ENCODE results near the gene GUCY1A1. TPM values are rescaled to one million over a fixed set of nuclear protein-coding genes. Genes with fewer than 3 reads are reported as not detected.
"Not testable (repeated sequence)": the region's sequence is repeated elsewhere in the genome, so short reads cannot be mapped to it uniquely, and the experiment has no call there.

Gene GUCY1A1
- total RNA-seq, 1 donor from 2014 or later: 29.4 TPM

GRCh38 chr4:155638195-155638965 lies 28.3 kb upstream of the GUCY1A1 start:
- H3K4me3 Mint-ChIP-seq (ENCODE audit: unreplicated experiment): no peak overlapping the region
- H3K36me3 Mint-ChIP-seq (ENCODE audit: low read depth): no peaks in the 10 kb centered on the region
- no peaks in the 10 kb centered on the region for H3K4me1 Mint-ChIP-seq (ENCODE audit: low read depth)
- no peak for DNase-seq (ENCODE audit: low spot score)
- no peak for TF ChIP-seq CTCF (IDR thresholded peaks at IDR 0.05)
- H3K27ac Mint-ChIP-seq (ENCODE audit: unreplicated experiment): no peak overlapping the region
- peaks cover 4% of the 10 kb centered on the region for H3K27me3 Mint-ChIP-seq (ENCODE audit: low read depth)
- H3K9me3 Mint-ChIP-seq (ENCODE audit: low read depth): no peaks in the 10 kb centered on the region

- Mint-ChIP-seq H3K27ac (ENCODE audit: unreplicated experiment) (no peak overlapping the region), H3K4me3 (ENCODE audit: unreplicated experiment) (no peak overlapping the region), H3K36me3 (ENCODE audit: low read depth) (no peaks in the 10 kb centered on the region), H3K27me3 (ENCODE audit: low read depth) (peaks cover 4% of the 10 kb centered on the region), H3K4me1 (ENCODE audit: low read depth) (no peaks in the 10 kb centered on the region), H3K9me3 (ENCODE audit: low read depth) (no peaks in the 10 kb centered on the region)
- TF ChIP-seq CTCF (IDR thresholded peaks at IDR 0.05): no peak
- no peak for DNase-seq (ENCODE audit: low spot score)
These were observed 26.7 kb upstream of the GUCY1A1 start for GRCh38 chr4:155639704-155640523.

- H3K27ac Mint-ChIP-seq (ENCODE audit: unreplicated experiment): no peak overlapping the region
- no peak for DNase-seq (ENCODE audit: low spot score)
- H3K36me3 Mint-ChIP-seq (ENCODE audit: low read depth): no peaks in the 10 kb centered on the region
- H3K4me3 Mint-ChIP-seq (ENCODE audit: unreplicated experiment): no peak overlapping the region
- peaks cover 4% of the 10 kb centered on the region for H3K27me3 Mint-ChIP-seq (ENCODE audit: low read depth)
- TF ChIP-seq CTCF (IDR thresholded peaks at IDR 0.05): no peak
- no peaks in the 10 kb centered on the region for H3K9me3 Mint-ChIP-seq (ENCODE audit: low read depth)
- H3K4me1 Mint-ChIP-seq (ENCODE audit: low read depth): no peaks in the 10 kb centered on the region
These were observed 25.9 kb upstream of the GUCY1A1 start for GRCh38 chr4:155640751-155641150.

GRCh38 chr4:155643087-155643486 lies 23.6 kb upstream of the GUCY1A1 start:
- Mint-ChIP-seq H3K4me1 (ENCODE audit: low read depth) (no peaks in the 10 kb centered on the region), H3K27me3 (ENCODE audit: low read depth) (peaks cover 2% of the 10 kb centered on the region), H3K27ac (ENCODE audit: unreplicated experiment) (no peak overlapping the region), H3K9me3 (ENCODE audit: low read depth) (no peaks in the 10 kb centered on the region), H3K4me3 (ENCODE audit: unreplicated experiment) (no peak overlapping the region), H3K36me3 (ENCODE audit: low read depth) (no peaks in the 10 kb centered on the region)
- no peak for TF ChIP-seq CTCF (IDR thresholded peaks at IDR 0.05)
- no peak for DNase-seq (ENCODE audit: low spot score)

- H3K9me3 Mint-ChIP-seq (ENCODE audit: low read depth): no peaks in the 10 kb centered on the region
- H3K27me3 Mint-ChIP-seq (ENCODE audit: low read depth): peaks cover 2% of the 10 kb centered on the region
- no peaks in the 10 kb centered on the region for H3K36me3 Mint-ChIP-seq (ENCODE audit: low read depth)
- H3K4me1 Mint-ChIP-seq (ENCODE audit: low read depth): no peaks in the 10 kb centered on the region
- no peak overlapping the region for H3K4me3 Mint-ChIP-seq (ENCODE audit: unreplicated experiment)
- no peak overlapping the region for H3K27ac Mint-ChIP-seq (ENCODE audit: unreplicated experiment)
- DNase-seq (ENCODE audit: low spot score): no peak
- no peak for TF ChIP-seq CTCF (IDR thresholded peaks at IDR 0.05)
These were observed 20.6 kb upstream of the GUCY1A1 start for GRCh38 chr4:155646001-155646400.

- not testable (repeated sequence) for DNase-seq (ENCODE audit: low spot score); H3K9me3 Mint-ChIP-seq (ENCODE audit: low read depth); H3K4me3 Mint-ChIP-seq (ENCODE audit: unreplicated experiment); H3K4me1 Mint-ChIP-seq (ENCODE audit: low read depth); H3K36me3 Mint-ChIP-seq (ENCODE audit: low read depth); H3K27ac Mint-ChIP-seq (ENCODE audit: unreplicated experiment); H3K27me3 Mint-ChIP-seq (ENCODE audit: low read depth)
These were observed 15.9 kb upstream of the GUCY1A1 start for GRCh38 chr4:155650785-155651184.
